K562 (cell line): ENCODE measurements around the gene ARMC8. TPM values are rescaled to one million over a fixed set of nuclear protein-coding genes. Genes with fewer than 3 reads are reported as not detected.
A peak's percentile ranks its signal among the peaks of the same experiment; 100 is the strongest.

Source experiments
- ARID3B ChIP-seq: fragments of 250-450 bp; sonication (Bioruptor Pico); IDR thresholded peaks from 2 replicates; pipeline ENCODE4 v1.4.0; 2020; ENCODE audit warnings: borderline replicate concordance
- BRF1 ChIP-seq: IDR thresholded peaks from 3 replicates; pipeline ENCODE4 v1.6.1; 2011; ENCODE audit warnings: borderline replicate concordance, mild to moderate bottlenecking; ENCODE audit not compliant: insufficient read length; ENCODE audit errors: extremely low read depth
- EGR1 ChIP-seq: fragments of 450-650 bp; conservative IDR thresholded peaks from 2 replicates; pipeline ENCODE4 v1.6.1; 2017; ENCODE audit warnings: mild to moderate bottlenecking
- EHMT2 ChIP-seq: fragments of 450-650 bp; IDR thresholded peaks from 2 replicates; pipeline ENCODE4 v1.6.1; 2018; ENCODE audit warnings: antibody characterized with exemption
- EZH2 ChIP-seq: IDR thresholded peaks from 2 replicates; pipeline ENCODE4 v1.6.1; 2012; ENCODE audit warnings: low read depth, mild to moderate bottlenecking, inconsistent platforms, low read length, borderline replicate concordance
- ID3 ChIP-seq, 2 experiments: fragments of 250-450 bp in 1 of 2; fragments of 450-650 bp in 1 of 2; sonication (Bioruptor Pico) in 1 of 2; IDR thresholded peaks; 2 replicates each; pipeline versions ENCODE4 v1.6.1 to v1.8.0; 2016 to 2021; ENCODE audit warnings: mild to moderate bottlenecking in 2 of 2, moderate library complexity in 2 of 2, missing compliant biosample characterization in 1 of 2, missing genetic modification characterization in 1 of 2
- MAZ ChIP-seq, 2 experiments: fragments of 450-650 bp in 1 of 2; sonication (generic) in 1 of 2; formaldehyde crosslinking; IDR thresholded peaks in 1 of 2; conservative IDR thresholded peaks in 1 of 2; 2 replicates each; pipeline versions ENCODE4 v1.4.0 to v1.5.0; 2020; ENCODE audit warnings: mild to moderate bottlenecking in 1 of 2, missing genetic modification reagents in 1 of 2
- MEF2D ChIP-seq: conservative IDR thresholded peaks from 2 replicates; pipeline ENCODE4 v1.6.1; 2016; ENCODE audit warnings: low read depth, missing genetic modification characterization, missing compliant biosample characterization
- MEIS2 ChIP-seq: fragments of 450-650 bp; IDR thresholded peaks from 2 replicates; pipeline ENCODE4 v1.6.1; 2014; ENCODE audit warnings: mild to moderate bottlenecking; ENCODE audit not compliant: partially characterized antibody
- NFE2L1 ChIP-seq: fragments of 450-650 bp; IDR thresholded peaks from 2 replicates; pipeline ENCODE4 v1.6.1; 2016; ENCODE audit warnings: missing genetic modification characterization, low read depth, mild to moderate bottlenecking, missing compliant biosample characterization, moderate library complexity, borderline replicate concordance
- NONO ChIP-seq, 2 experiments: fragments of 200-400 bp in 1 of 2; fragments of 450-650 bp in 1 of 2; formaldehyde crosslinking in 1 of 2; IDR thresholded peaks; 2 replicates each; pipeline ENCODE4 v1.6.1; 2017; ENCODE audit warnings: low read depth in 2 of 2, mild to moderate bottlenecking in 2 of 2, moderate library complexity in 2 of 2, low read length in 1 of 2
- PATZ1 ChIP-seq: fragments of 250-450 bp; sonication (Bioruptor Pico); IDR thresholded peaks from 2 replicates; pipeline ENCODE4 v1.5.0; 2020; ENCODE audit warnings: mild to moderate bottlenecking, borderline replicate concordance
- PRMT5 ChIP-seq: sonication (generic); formaldehyde crosslinking; IDR thresholded peaks from 2 replicates; pipeline ENCODE4 v1.5.0; 2020; ENCODE audit warnings: missing genetic modification reagents
- TAF15 ChIP-seq: fragments of 200-400 bp; formaldehyde crosslinking; IDR thresholded peaks from 2 replicates; pipeline ENCODE4 v1.6.1; 2017; ENCODE audit warnings: mild to moderate bottlenecking, low read depth, low read length, moderate library complexity
- ZC3H11A ChIP-seq: IDR thresholded peaks from 2 replicates; pipeline ENCODE4 v1.6.1; 2012; ENCODE audit warnings: low read depth, low read length, improper control_type of control experiment
- ZNF311 ChIP-seq: fragments of 250-450 bp; sonication (Bioruptor Pico); IDR thresholded peaks from 2 replicates; pipeline ENCODE4 v1.4.0; 2020; ENCODE audit warnings: mild to moderate bottlenecking, moderate library complexity
- ZNF444 ChIP-seq: fragments of 250-450 bp; sonication (Bioruptor Pico); IDR thresholded peaks from 2 replicates; pipeline ENCODE4 v1.4.0; 2020; ENCODE audit warnings: mild to moderate bottlenecking, moderate library complexity
- ZNF518B ChIP-seq: fragments of 250-450 bp; sonication (Bioruptor Pico); IDR thresholded peaks from 2 replicates; pipeline ENCODE4 v1.5.0; 2021; ENCODE audit warnings: mild to moderate bottlenecking, moderate library complexity
- ZNF561 ChIP-seq: fragments of 450-650 bp; formaldehyde crosslinking; conservative IDR thresholded peaks from 2 replicates; pipeline ENCODE4 v1.4.0; 2020; ENCODE audit warnings: mild to moderate bottlenecking, moderate library complexity
- ZNF778 ChIP-seq: fragments of 450-650 bp; formaldehyde crosslinking; IDR thresholded peaks from 2 replicates; pipeline ENCODE4 v1.4.0; 2020; ENCODE audit warnings: mild to moderate bottlenecking, moderate library complexity
- polyA plus RNA-seq, 8 experiments: library from polyadenylated mRNA; depleted of rRNA in 4 of 8; stranded (reverse) in 5 of 8; unstranded in 3 of 8; fragments of >200 nt; fragmentation: Nextera tagmentation in 2 of 8; fragmentation: Illumina TruSeq in 1 of 8; extraction: Ambion mirVana in 2 of 8; extraction: Trizol in 1 of 8; gene quantifications; 2 replicates each; pipeline versions ENCODE4 v1.2.1 to v1.2.3, GENCODE V29; 2011 to 2014; ENCODE audit warnings: inconsistent platforms in 1 of 8, missing spikeins in 1 of 8
- total RNA-seq, 7 experiments: library from RNA; depleted of rRNA in 6 of 7; stranded (reverse); fragments of >200 nt in 6 of 7; fragmentation: Illumina TruSeq in 2 of 7; extraction: Trizol in 2 of 7; gene quantifications; 2 replicates each; pipeline versions ENCODE4 v1.2.1 to v1.2.3, GENCODE V29; 2011 to 2021; ENCODE audit warnings: low replicate concordance in 1 of 7

Gene ARMC8
- total and polyA plus RNA-seq, 9 of the 15 experiments (the other 6 are each of a cell fraction or from before 2014, with no cell fraction given): 22.4 to 76.1 (median 37.3) TPM

GRCh38 chr3:138174421-138175131 lies 12.5 kb upstream of the ARMC8 start, which contains the start of gene DBR1 (continued):
- TF ChIP-seq TAF15: no peak
- no peak for TF ChIP-seq ZNF444
- no peak for TF ChIP-seq ZC3H11A
- no peak for TF ChIP-seq ID3 (CRISPR knock-in tag; IDR thresholded peaks at IDR 0.05)
- 0 out of 2 replicates have a peak, but pooled peaks have one; percentile 50 for TF ChIP-seq ID3 (tag; IDR thresholded peaks at IDR 0.05)
- TF ChIP-seq EHMT2: no peak
- TF ChIP-seq EZH2: no peak
- TF ChIP-seq NFE2L1: no peak
- no peak for TF ChIP-seq ARID3B (CRISPR knock-in tag)
- TF ChIP-seq PATZ1 (CRISPR knock-in tag): no peak
- peak in 1 of 2 experiments; percentile 47; a peak in 2 of 4 replicates for TF ChIP-seq MAZ (CRISPR knock-in tag; conservative IDR thresholded peaks at IDR 0.05 in 1 of 2, IDR thresholded peaks at IDR 0.05 in 1 of 2)
- TF ChIP-seq BRF1: no peak
- TF ChIP-seq NONO (IDR thresholded peaks at IDR 0.05; ENCODE audit: low read depth in 2 of 2, low read length in 1 of 2): peak in 1 of 2 experiments; percentile 98; a peak in 2 of 4 replicates
- TF ChIP-seq MEF2D (tag): no peak
- no peak for TF ChIP-seq MEIS2
- no peak for TF ChIP-seq PRMT5
- TF ChIP-seq ZNF778 (CRISPR knock-in tag): no peak
- TF ChIP-seq EGR1: no peak
- TF ChIP-seq ZNF561 (CRISPR knock-in tag): no peak
- TF ChIP-seq ZNF311 (CRISPR knock-in tag): no peak
- no peak for TF ChIP-seq ZNF518B (CRISPR knock-in tag)
